CD4-positive, alpha-beta T cell (primary cell): ENCODE measurements around the gene DPP4. TPM values are rescaled to one million over a fixed set of nuclear protein-coding genes. Genes with fewer than 3 reads are reported as not detected.

Experiments used
- ATAC-seq: fragments of 200-7000 bp; cut with Tn5 transposase; one replicate; pipeline ENCODE4 v1.10.0; 2022; ENCODE audit warnings: mild to moderate bottlenecking; ENCODE audit not compliant: poor library complexity
- CTCF ChIA-PET: fragments of 350-600 bp; sonication (Branson Sonifier 250); formaldehyde crosslinking; loops from one replicate; lab custom pipeline; 2021; ENCODE audit warnings: antibody characterized with exemption, inconsistent platforms; lab: Charles Lee
- POLR2A ChIA-PET: fragments of 350-600 bp; sonication (Branson Sonifier 250); formaldehyde crosslinking; loops from one replicate; lab custom pipeline; 2021; ENCODE audit warnings: antibody characterized with exemption, inconsistent platforms; lab: Charles Lee
- DNase-seq, 14 experiments: peaks; one replicate each; pipeline ENCODE4 v3.0.0-alpha.2; 2013 to 2020; ENCODE audit warnings: mixed read lengths in 2 of 14
- H3K27ac ChIP-seq, 2 donors: one replicate each; pipeline versions ENCODE4 v1.5.1 to v1.7.0; 2013; ENCODE audit warnings: low read length in 2 of 2, low read depth in 1 of 2, mild to moderate bottlenecking in 1 of 2
- H3K27me3 ChIP-seq, 2 experiments: 1 replicate in 1 of 2; 2 replicates in 1 of 2; pipeline versions ENCODE4 v1.6.1 to v1.7.0; 2013; ENCODE audit warnings: low read length in 2 of 2, control low read depth in 1 of 2, mild to moderate bottlenecking in 1 of 2, moderate library complexity in 1 of 2; ENCODE audit not compliant: insufficient read depth in 2 of 2, control insufficient read depth in 1 of 2
- H3K36me3 ChIP-seq: one replicate; pipeline ENCODE4 v1.6.1; 2013; ENCODE audit warnings: low read length, control low read depth; ENCODE audit not compliant: insufficient read depth
- H3K4me1 ChIP-seq: one replicate; pipeline ENCODE4 v1.6.1; 2013; ENCODE audit warnings: low read length, control low read depth; ENCODE audit not compliant: insufficient read depth
- H3K4me3 ChIP-seq: one replicate; pipeline ENCODE4 v1.5.1; 2013; ENCODE audit warnings: mild to moderate bottlenecking, low read length, moderate library complexity
- H3K9me3 ChIP-seq, 2 experiments: 1 replicate in 1 of 2; 2 replicates in 1 of 2; pipeline versions ENCODE4 v1.6.1 to v1.7.0; 2013; ENCODE audit warnings: low read length in 2 of 2, mild to moderate bottlenecking in 2 of 2, control low read depth in 1 of 2, moderate library complexity in 1 of 2; ENCODE audit not compliant: control insufficient read depth in 1 of 2, insufficient read depth in 1 of 2
- H3K27ac Mint-ChIP-seq: one replicate; pipeline ENCODE4 v1.8.0; 2020; ENCODE audit warnings: mixed read lengths
- H3K27me3 Mint-ChIP-seq: one replicate; pipeline ENCODE4 v1.8.0; 2021; ENCODE audit warnings: mixed read lengths
- H3K36me3 Mint-ChIP-seq: one replicate; pipeline ENCODE4 v1.8.0; 2021; ENCODE audit warnings: low read depth, mixed read lengths
- H3K4me1 Mint-ChIP-seq: one replicate; pipeline ENCODE4 v1.8.0; 2021; ENCODE audit warnings: low read depth, mixed read lengths
- H3K4me3 Mint-ChIP-seq: one replicate; pipeline ENCODE4 v1.8.0; 2020; ENCODE audit warnings: mild to moderate bottlenecking, mixed read lengths
- H3K9me3 Mint-ChIP-seq: one replicate; pipeline ENCODE4 v1.8.0; 2020; ENCODE audit warnings: mixed read lengths
- intact Hi-C, 2 experiments: fragments of 100-400 bp; cut with DNase I in 1 of 2; cut with micrococcal nuclease in 1 of 2; formaldehyde crosslinking; loops; one replicate each; pipeline versions ENCODE4 v1.15.1 to v1.9.0; 2023 to 2025; cut with DNase I, micrococcal nuclease
- total RNA-seq, 174 experiments: library from RNA in 2 of 174; stranded (reverse) in 2 of 174; gene quantifications; one replicate each; pipeline ENCODE4 v1.2.3 and lab custom pipeline; 2021 to 2026
- TF ChIP-seq, protein P1 (sequence below): fragments of 200-600 bp; IDR thresholded peaks from one replicate; pipeline ENCODE4 v1.8.0; 2022; ENCODE audit warnings: antibody characterized with exemption, mild to moderate bottlenecking

DPP4 gene
- total RNA-seq, 2 experiments from 2014 or later: 15.5 to 16.7 TPM

DNA sequence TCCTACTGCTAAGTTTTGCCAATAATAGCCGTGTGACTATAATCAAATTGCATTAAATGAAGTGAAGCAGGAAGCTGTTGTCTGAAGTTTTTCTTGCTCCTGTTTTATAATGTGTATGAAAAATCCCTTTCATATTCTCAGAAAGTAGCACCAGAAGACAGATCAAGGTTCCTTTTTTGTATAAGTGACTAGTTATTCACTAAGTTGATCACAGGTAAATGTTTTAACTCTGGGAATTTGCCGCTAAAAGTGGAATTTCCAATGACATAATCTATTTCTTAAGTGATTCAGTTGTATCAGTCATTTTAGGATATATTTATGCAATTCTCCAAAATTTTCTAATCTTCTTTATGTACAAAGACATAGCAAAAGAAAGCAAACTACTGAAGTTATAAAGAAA is 99.6 kb downstream of the DPP4 start:
- Histone ChIP-seq H3K27ac (no peak overlapping the region), H3K9me3 (no peaks in the 10 kb centered on the region), H3K36me3 (no peaks in the 10 kb centered on the region), H3K27me3 (no peaks in the 10 kb centered on the region), H3K4me3 (no peak overlapping the region), H3K4me1 (peaks cover under 1% of the 10 kb centered on the region)
- ATAC-seq (no peak), DNase-seq (no peak)
- TF ChIP-seq, protein P1, sequence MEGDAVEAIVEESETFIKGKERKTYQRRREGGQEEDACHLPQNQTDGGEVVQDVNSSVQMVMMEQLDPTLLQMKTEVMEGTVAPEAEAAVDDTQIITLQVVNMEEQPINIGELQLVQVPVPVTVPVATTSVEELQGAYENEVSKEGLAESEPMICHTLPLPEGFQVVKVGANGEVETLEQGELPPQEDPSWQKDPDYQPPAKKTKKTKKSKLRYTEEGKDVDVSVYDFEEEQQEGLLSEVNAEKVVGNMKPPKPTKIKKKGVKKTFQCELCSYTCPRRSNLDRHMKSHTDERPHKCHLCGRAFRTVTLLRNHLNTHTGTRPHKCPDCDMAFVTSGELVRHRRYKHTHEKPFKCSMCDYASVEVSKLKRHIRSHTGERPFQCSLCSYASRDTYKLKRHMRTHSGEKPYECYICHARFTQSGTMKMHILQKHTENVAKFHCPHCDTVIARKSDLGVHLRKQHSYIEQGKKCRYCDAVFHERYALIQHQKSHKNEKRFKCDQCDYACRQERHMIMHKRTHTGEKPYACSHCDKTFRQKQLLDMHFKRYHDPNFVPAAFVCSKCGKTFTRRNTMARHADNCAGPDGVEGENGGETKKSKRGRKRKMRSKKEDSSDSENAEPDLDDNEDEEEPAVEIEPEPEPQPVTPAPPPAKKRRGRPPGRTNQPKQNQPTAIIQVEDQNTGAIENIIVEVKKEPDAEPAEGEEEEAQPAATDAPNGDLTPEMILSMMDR: no peak
- Mint-ChIP-seq H3K9me3 (no peaks in the 10 kb centered on the region), H3K36me3 (no peaks in the 10 kb centered on the region), H3K27me3 (no peaks in the 10 kb centered on the region), H3K4me3 (no peak overlapping the region), H3K4me1 (peaks cover 4% of the 10 kb centered on the region), H3K27ac (no peak overlapping the region)
- POLR2A ChIA-PET: no interaction called here
- intact Hi-C loops: no loop called here
- CTCF ChIA-PET: interaction anchor here (1.7 to 2.2 kb wide), 2 partner anchors 14 to 18 kb away, joined by 4 read pairs; no protein-coding TSS in a partner anchor

DNA sequence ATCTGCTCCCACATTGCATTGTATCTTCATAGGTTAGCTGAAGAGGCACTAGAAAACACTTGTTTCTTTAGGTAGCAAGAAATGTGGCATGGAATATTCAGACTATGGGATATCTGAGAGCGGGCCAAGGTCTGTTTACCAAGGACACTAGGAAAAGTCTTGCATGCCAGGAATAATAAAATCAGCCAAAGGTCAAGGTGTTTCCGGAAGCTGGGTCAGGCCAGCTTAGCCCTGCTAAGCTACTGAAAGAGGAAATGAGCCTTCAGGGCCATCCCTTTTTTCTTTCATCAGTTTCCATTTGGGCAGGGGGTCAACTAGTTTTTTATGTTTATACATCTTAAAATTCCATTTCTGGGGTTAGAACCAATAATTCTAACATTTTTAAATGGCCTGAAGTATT is 101.1 kb downstream of the DPP4 start:
- Mint-ChIP-seq H3K27me3 (no peaks in the 10 kb centered on the region), H3K4me3 (no peak overlapping the region), H3K9me3 (no peaks in the 10 kb centered on the region), H3K36me3 (no peaks in the 10 kb centered on the region), H3K4me1 (no peaks in the 10 kb centered on the region), H3K27ac (no peak overlapping the region)
- H3K36me3 ChIP-seq: no peaks in the 10 kb centered on the region
- DNase-seq (no peak), ATAC-seq (no peak)
- ChIA-PET POLR2A (interaction anchor here (0.9 to 1.4 kb wide), 2 partner anchors 20 to 27 kb away, joined by 3 read pairs; no protein-coding TSS in a partner anchor), CTCF (interaction anchor here (1.9 to 2.2 kb wide), 2 partner anchors 20 to 27 kb away, joined by 4 read pairs; no protein-coding TSS in a partner anchor)
- H3K27me3 ChIP-seq: no peaks in the 10 kb centered on the region
- H3K27ac ChIP-seq: no peak overlapping the region
- H3K4me1 ChIP-seq: no peaks in the 10 kb centered on the region
- H3K9me3 ChIP-seq: no peaks in the 10 kb centered on the region
- TF ChIP-seq, protein P1: no peak
- intact Hi-C loops: no loop called here
- H3K4me3 ChIP-seq: no peak overlapping the region

DNA sequence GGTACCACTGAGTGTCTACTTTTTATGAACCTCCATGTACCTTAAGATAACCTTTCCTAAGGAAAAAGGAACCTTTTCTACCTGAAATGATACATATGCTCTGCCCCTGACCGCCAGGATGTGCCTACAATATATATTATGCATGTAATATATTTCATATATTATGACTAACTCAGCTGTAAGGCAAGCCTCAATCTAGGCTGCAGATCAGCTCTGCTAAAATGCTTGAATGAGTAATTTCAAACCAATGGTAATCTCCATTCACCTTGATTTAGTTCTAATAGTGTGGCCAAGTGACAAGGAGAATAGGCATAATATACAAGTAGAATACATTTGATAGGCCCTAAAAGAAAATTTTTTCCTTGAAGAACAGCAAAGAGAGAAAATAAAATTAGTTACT is 101.8 kb downstream of the DPP4 start:
- H3K4me3 Mint-ChIP-seq: no peak overlapping the region
- TF ChIP-seq, protein P1: no peak
- ChIA-PET POLR2A (interaction anchor here (1.2 to 1.4 kb wide), 2 partner anchors 19 to 27 kb away, joined by 3 to 4 read pairs; no protein-coding TSS in a partner anchor), CTCF (interaction anchor here (1.2 to 2.2 kb wide), 3 partner anchors 14 to 26 kb away, joined by 3 to 4 read pairs (median 4); no protein-coding TSS in a partner anchor)
- no peak overlapping the region for H3K27ac Mint-ChIP-seq
- no peaks in the 10 kb centered on the region for H3K27me3 Mint-ChIP-seq
- no peak overlapping the region for H3K27ac ChIP-seq
- no peaks in the 10 kb centered on the region for H3K27me3 ChIP-seq
- H3K4me3 ChIP-seq: no peak overlapping the region
- no peaks in the 10 kb centered on the region for H3K9me3 Mint-ChIP-seq
- H3K4me1 Mint-ChIP-seq: no peaks in the 10 kb centered on the region
- intact Hi-C loops: no loop called here
- H3K4me1 ChIP-seq: no peaks in the 10 kb centered on the region
- DNase-seq: no peak
- H3K9me3 ChIP-seq: no peaks in the 10 kb centered on the region
- H3K36me3 ChIP-seq: no peaks in the 10 kb centered on the region
- ATAC-seq: no peak
- no peaks in the 10 kb centered on the region for H3K36me3 Mint-ChIP-seq
